ENCODE measurements around the gene KIAA1958.

The KIAA1958 gene

DNA sequence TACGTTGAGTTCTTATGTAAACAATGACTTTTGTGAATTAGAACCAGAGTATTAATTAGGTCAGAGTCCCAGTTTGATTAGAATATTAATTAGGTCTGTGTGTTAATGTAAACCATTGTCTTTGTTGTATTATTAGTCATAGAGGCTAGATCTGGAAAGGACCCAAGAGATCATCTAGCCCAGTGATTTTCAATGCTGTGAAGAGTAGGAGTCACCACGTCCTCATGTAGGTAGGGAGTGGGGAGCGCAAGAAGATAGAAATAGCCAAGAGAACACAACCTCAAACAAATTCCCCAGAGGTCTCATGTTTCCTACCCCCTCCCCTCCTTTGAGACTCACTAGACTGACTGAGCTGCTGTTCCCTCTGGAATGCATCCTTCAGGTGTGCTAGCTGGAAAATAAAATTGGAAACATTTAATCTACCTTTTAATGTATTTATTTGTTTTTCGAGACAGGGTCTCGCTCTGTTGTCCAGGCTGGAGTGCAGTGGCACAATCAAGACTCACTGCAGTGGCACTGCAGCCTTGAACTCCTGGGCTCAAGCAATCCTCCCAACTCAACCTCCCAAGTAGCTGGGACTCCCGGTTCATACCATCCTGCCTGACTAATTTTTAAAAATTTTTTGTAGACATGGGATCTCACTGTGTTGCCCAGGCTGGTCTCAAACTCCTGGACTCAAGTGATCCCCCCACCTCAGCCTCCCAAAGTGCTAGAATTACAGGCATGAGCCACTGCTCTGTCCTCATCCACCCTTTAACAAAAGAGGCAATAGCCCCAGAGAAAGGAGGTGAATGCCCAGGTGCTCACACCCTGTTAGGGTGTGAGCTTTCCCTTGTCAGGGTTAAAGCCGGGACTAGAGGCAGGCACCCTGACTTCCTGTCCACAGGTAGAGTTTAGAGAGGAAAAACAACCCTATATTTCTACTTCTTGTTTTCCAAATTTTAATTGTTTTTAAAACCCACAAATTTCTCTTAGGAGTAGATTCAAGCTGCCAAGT, 138.4 kb downstream of the KIAA1958 start:
- no peaks in the 10 kb centered on the region for H3K9me2 ChIP-seq (ENCODE audit: low read depth, low read length)
- H3F3A ChIP-seq (ENCODE audit: insufficient read depth, low read length), result peaks cover 2% of the 10 kb centered on the region; the same call in 1 of the 2 replicates
- no peaks in the 10 kb centered on the region for H3K27me3 ChIP-seq (ENCODE audit: insufficient read depth, low read length)
- no peaks in the 10 kb centered on the region for H3K36me3 ChIP-seq (ENCODE audit: insufficient read depth, low read length)
- no peak overlapping the region for H3K9ac ChIP-seq (ENCODE audit: low read length)
- no peaks in the 10 kb centered on the region for H3K79me2 ChIP-seq (ENCODE audit: insufficient read depth, low read length)
- H3K4me1 ChIP-seq (ENCODE audit: insufficient read depth, low read length, severe bottlenecking), result peaks cover 26% of the 10 kb centered on the region
- no peak for TF ChIP-seq EZH2 (IDR thresholded peaks at IDR 0.05; ENCODE audit: borderline replicate concordance, low read length)
- TF ChIP-seq, protein P1, sequence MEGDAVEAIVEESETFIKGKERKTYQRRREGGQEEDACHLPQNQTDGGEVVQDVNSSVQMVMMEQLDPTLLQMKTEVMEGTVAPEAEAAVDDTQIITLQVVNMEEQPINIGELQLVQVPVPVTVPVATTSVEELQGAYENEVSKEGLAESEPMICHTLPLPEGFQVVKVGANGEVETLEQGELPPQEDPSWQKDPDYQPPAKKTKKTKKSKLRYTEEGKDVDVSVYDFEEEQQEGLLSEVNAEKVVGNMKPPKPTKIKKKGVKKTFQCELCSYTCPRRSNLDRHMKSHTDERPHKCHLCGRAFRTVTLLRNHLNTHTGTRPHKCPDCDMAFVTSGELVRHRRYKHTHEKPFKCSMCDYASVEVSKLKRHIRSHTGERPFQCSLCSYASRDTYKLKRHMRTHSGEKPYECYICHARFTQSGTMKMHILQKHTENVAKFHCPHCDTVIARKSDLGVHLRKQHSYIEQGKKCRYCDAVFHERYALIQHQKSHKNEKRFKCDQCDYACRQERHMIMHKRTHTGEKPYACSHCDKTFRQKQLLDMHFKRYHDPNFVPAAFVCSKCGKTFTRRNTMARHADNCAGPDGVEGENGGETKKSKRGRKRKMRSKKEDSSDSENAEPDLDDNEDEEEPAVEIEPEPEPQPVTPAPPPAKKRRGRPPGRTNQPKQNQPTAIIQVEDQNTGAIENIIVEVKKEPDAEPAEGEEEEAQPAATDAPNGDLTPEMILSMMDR (IDR thresholded peaks at IDR 0.05; ENCODE audit: low read length), result no peak
- no peak overlapping the region for H2AFZ ChIP-seq (ENCODE audit: low read length)
- H3K4me3 ChIP-seq (ENCODE audit: low read depth, low read length, poor library complexity, severe bottlenecking), result no peak overlapping the region
- no peak overlapping the region for H3K27ac ChIP-seq (ENCODE audit: low read depth, low read length, poor library complexity, severe bottlenecking)
- no peaks in the 10 kb centered on the region for H4K20me1 ChIP-seq (ENCODE audit: insufficient read depth, low read length)
- no peak overlapping the region for H3K4me2 ChIP-seq (ENCODE audit: low read length)
- H3K9me3 ChIP-seq (ENCODE audit: low read length), result no peaks in the 10 kb centered on the region

DNA sequence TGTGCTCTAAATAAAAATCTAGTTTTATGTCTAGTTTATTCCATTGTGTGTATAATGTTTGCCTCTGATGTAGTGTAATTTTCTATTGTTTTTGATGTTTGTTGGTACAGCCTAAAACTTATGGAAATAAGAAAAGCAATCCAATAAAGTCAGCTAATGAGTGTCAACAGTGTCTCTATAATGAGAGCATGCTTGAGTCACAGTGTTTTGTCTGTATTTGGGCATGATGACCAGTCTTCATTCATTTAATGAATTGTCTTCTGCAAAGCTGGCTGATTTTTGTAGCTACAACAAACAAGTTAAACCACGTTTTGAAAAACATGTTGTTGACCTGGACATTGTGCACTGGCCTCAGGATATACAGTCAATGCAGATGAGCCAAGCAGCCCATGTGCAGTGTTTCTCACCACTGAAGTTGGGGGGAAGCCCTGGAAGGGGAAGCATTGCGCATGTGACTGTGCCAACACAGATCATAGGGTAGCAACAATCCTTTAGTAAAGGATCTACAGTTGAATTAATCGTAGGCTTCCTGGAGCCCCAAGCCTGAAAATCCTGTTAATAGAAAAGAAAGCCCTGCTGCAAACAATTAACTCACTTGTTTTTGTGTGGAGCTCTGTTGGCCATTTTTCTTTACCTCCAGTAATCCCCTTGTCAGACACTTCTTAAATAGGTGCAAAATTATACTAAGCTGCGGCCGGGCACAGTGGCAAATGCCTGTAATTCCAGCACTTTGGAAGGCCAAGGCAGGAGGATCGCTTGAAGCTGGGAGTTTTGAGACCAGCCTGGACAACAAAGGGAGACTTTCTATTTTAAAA, 143.3 kb downstream of the KIAA1958 start:
- peaks cover 2% of the 10 kb centered on the region; the same call in 1 of the 2 replicates for H3F3A ChIP-seq (ENCODE audit: insufficient read depth, low read length)
- H2AFZ ChIP-seq (ENCODE audit: low read length), result no peak overlapping the region
- H4K20me1 ChIP-seq (ENCODE audit: insufficient read depth, low read length), result no peaks in the 10 kb centered on the region
- H3K4me3 ChIP-seq (ENCODE audit: low read depth, low read length, poor library complexity, severe bottlenecking), result no peak overlapping the region
- TF ChIP-seq EZH2 (IDR thresholded peaks at IDR 0.05; ENCODE audit: borderline replicate concordance, low read length), result no peak
- TF ChIP-seq, protein P1 (IDR thresholded peaks at IDR 0.05; ENCODE audit: low read length), result no peak
- H3K4me2 ChIP-seq (ENCODE audit: low read length), result no peak overlapping the region
- H3K9me3 ChIP-seq (ENCODE audit: low read length), result no peaks in the 10 kb centered on the region
- peak overlapping the region; percentile 6 for H3K27ac ChIP-seq (ENCODE audit: low read depth, low read length, poor library complexity, severe bottlenecking)
- no peaks in the 10 kb centered on the region for H3K27me3 ChIP-seq (ENCODE audit: insufficient read depth, low read length)
- H3K79me2 ChIP-seq (ENCODE audit: insufficient read depth, low read length), result no peaks in the 10 kb centered on the region
- H3K9ac ChIP-seq (ENCODE audit: low read length), result no peak overlapping the region
- H3K36me3 ChIP-seq (ENCODE audit: insufficient read depth, low read length), result no peaks in the 10 kb centered on the region
- no peaks in the 10 kb centered on the region for H3K9me2 ChIP-seq (ENCODE audit: low read depth, low read length)
- H3K4me1 ChIP-seq (ENCODE audit: insufficient read depth, low read length, severe bottlenecking), result peaks cover 39% of the 10 kb centered on the region

DNA sequence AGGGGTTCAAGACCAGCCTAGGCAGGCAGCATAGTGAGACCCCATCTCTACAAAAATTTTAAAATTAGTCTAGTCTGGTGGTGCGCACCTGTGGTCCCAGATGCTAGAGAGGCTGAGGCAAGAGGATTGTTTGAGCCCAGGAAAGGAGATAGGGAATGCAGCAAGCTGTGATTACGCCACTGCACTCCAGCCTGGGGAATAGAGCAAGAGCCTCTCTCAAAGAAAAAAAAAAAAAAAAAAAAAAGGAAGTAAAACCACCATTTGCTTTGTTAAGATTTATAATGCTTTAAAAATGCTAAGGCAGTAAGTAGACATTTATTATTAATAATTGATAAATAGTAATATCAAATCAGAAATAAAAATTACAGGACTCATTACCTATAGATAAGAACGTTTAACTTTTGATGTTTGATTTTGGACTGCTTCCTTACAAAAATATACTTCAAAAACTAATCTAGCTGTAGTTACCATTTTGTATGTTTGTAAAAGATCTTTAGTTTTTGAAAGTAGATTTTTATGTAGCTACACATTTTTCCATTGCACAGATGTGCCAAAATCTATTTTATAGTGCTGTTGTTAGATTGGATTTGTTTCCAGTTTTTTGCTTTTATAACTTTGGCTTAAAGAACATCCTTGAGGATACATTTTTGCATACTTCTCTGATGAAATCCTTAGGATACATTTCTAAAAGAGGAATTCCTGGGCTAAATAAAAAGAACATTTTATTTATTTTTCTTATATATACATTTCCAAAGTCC, 144.9 kb downstream of the KIAA1958 start:
- H3K79me2 ChIP-seq (ENCODE audit: insufficient read depth, low read length), result no peaks in the 10 kb centered on the region
- H3K9me2 ChIP-seq (ENCODE audit: low read depth, low read length), result no peaks in the 10 kb centered on the region
- H3K36me3 ChIP-seq (ENCODE audit: insufficient read depth, low read length), result no peaks in the 10 kb centered on the region
- H3K9me3 ChIP-seq (ENCODE audit: low read length), result no peaks in the 10 kb centered on the region
- H3K4me1 ChIP-seq (ENCODE audit: insufficient read depth, low read length, severe bottlenecking), result peaks cover 39% of the 10 kb centered on the region
- H3K27me3 ChIP-seq (ENCODE audit: insufficient read depth, low read length), result no peaks in the 10 kb centered on the region
- H3K4me2 ChIP-seq (ENCODE audit: low read length), result no peak overlapping the region
- no peak for TF ChIP-seq EZH2 (IDR thresholded peaks at IDR 0.05; ENCODE audit: borderline replicate concordance, low read length)
- TF ChIP-seq, protein P1 (IDR thresholded peaks at IDR 0.05; ENCODE audit: low read length), result no peak
- H2AFZ ChIP-seq (ENCODE audit: low read length), result no peak overlapping the region
- H4K20me1 ChIP-seq (ENCODE audit: insufficient read depth, low read length), result no peaks in the 10 kb centered on the region
- H3K27ac ChIP-seq (ENCODE audit: low read depth, low read length, poor library complexity, severe bottlenecking), result no peak overlapping the region
- no peak overlapping the region for H3K4me3 ChIP-seq (ENCODE audit: low read depth, low read length, poor library complexity, severe bottlenecking)
- peaks cover 2% of the 10 kb centered on the region; the same call in 1 of the 2 replicates for H3F3A ChIP-seq (ENCODE audit: insufficient read depth, low read length)
- H3K9ac ChIP-seq (ENCODE audit: low read length), result no peak overlapping the region
